Mesendoderm (in vitro differentiated cells): ENCODE results near the gene RALGDS.
"Not testable (repeated sequence)": the region's sequence is repeated elsewhere in the genome, so short reads cannot be mapped to it uniquely, and the experiment has no call there.

Experiments used
- DNase-seq: peaks from one replicate; pipeline ENCODE4 v3.0.0; 2013
- H2AK5ac ChIP-seq: 2 replicates; pipeline ENCODE4 v1.6.1; 2013; ENCODE audit warnings: low read length, inconsistent platforms
- H2BK120ac ChIP-seq: 2 replicates; pipeline ENCODE4 v1.6.1; 2013; ENCODE audit warnings: low read depth, mild to moderate bottlenecking, low read length, moderate library complexity, mixed read lengths
- H2BK15ac ChIP-seq: replicated peaks from 2 replicates; pipeline ENCODE4 v1.6.1; 2013; ENCODE audit warnings: low read depth, mild to moderate bottlenecking, moderate library complexity
- H2BK5ac ChIP-seq: 2 replicates; pipeline ENCODE4 v1.6.1; 2013; ENCODE audit warnings: low read length, inconsistent platforms
- H3K18ac ChIP-seq: 2 replicates; pipeline ENCODE4 v1.6.1; 2013; ENCODE audit warnings: mild to moderate bottlenecking, low read length, mixed read lengths
- H3K23ac ChIP-seq: one replicate; pipeline ENCODE4 v1.6.1; 2013; ENCODE audit warnings: low read length
- H3K27ac ChIP-seq: 2 replicates; pipeline ENCODE4 v1.5.1; 2013; ENCODE audit warnings: low read depth, mild to moderate bottlenecking, inconsistent platforms, low read length, moderate library complexity
- H3K27me3 ChIP-seq: 2 replicates; pipeline ENCODE4 v1.6.1; 2013; ENCODE audit warnings: low read length, control low read depth, mild to moderate bottlenecking, inconsistent platforms; ENCODE audit not compliant: insufficient read depth, poor library complexity
- H3K36me3 ChIP-seq: 2 replicates; pipeline ENCODE4 v1.6.1; 2013; ENCODE audit warnings: low read length, inconsistent platforms; ENCODE audit not compliant: control insufficient read depth, insufficient read depth
- H3K4ac ChIP-seq: one replicate; pipeline ENCODE4 v1.6.1; 2013; ENCODE audit warnings: low read depth, mild to moderate bottlenecking, low read length, moderate library complexity
- H3K4me1 ChIP-seq: 2 replicates; pipeline ENCODE4 v1.6.1; 2013; ENCODE audit warnings: low read depth, low read length, inconsistent platforms; ENCODE audit not compliant: control insufficient read depth
- H3K4me2 ChIP-seq: 2 replicates; pipeline ENCODE4 v1.6.1; 2013; ENCODE audit warnings: low read length
- H3K4me3 ChIP-seq: 2 replicates; pipeline ENCODE4 v1.5.1; 2013; ENCODE audit warnings: mild to moderate bottlenecking, low read length
- H3K56ac ChIP-seq: one replicate; pipeline ENCODE4 v1.6.1; 2013; ENCODE audit warnings: low read length
- H3K79me1 ChIP-seq: 2 replicates; pipeline ENCODE4 v1.6.1; 2013; ENCODE audit warnings: low read length, inconsistent platforms
- H3K79me2 ChIP-seq: 2 replicates; pipeline ENCODE4 v1.6.1; 2013; ENCODE audit warnings: mild to moderate bottlenecking, low read length; ENCODE audit not compliant: control insufficient read depth, insufficient read depth
- H3K9ac ChIP-seq: 2 replicates; pipeline ENCODE4 v1.6.1; 2013; ENCODE audit warnings: low read length, inconsistent platforms
- H4K5ac ChIP-seq: one replicate; pipeline ENCODE4 v1.6.1; 2013; ENCODE audit warnings: low read length
- H4K8ac ChIP-seq: one replicate; pipeline ENCODE4 v1.6.1; 2013; ENCODE audit warnings: low read depth, mild to moderate bottlenecking, control low read depth, low read length, moderate library complexity
- WGBS: extraction: QIAGEN DNeasy Blood & Tissue Kit; methylation state at CpG from one replicate; pipeline ENCODE4 v1.1.7; 2013; ENCODE audit warnings: low lambda C conversion rate, missing lambda C conversion rate; ENCODE audit not compliant: insufficient coverage; ENCODE audit errors: extremely low coverage; 5-methylcytosine and 5-hydroxymethylcytosine counted together

RALGDS gene

DNA sequence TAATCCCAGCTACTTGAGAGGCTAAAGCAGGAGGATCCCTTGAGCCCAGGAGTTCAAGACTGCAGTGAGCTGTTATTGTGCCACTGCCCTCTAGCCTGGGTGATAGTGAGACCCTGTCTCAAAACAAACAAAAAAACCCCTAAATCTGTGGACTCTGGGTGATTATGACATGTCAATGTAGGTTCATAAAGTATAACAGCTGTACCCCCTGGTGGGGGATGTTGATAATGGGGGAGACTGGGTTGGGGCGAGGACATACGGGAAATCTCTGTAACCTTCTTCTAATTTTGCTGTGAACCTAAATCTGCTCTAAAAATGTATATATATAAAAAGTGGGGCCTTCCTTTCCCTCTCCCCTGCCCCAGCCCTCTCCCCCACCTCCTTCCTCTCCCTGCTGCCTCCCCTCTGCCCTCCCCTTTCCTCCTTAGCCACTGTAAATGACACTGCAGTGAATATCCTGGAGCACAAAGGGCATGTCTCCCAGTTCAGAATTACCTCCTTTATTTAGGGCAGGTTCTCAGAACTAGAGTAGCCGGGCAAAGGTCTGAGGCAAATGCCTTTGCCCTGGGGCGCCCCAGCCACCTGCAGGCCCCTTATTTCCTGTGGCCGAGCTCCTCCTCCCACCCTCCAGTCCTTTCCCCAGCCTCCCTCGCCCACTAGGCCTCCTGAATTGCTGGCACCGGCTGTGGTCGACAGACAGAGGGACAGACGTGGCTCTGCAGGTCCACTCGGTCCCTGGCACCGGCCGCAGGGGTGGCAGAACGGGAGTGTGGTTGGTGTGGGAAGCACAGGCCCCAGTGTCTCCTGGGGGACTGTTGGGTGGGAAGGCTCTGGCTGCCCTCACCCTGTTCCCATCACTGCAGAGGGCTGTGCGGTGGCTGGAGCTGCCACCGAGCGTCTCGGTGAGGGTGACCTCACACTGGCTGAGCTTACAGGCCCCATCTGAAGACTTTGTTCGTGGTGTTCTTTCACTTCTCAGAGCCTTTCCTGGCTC lies 40.0 kb downstream of the RALGDS start:
- H3K56ac ChIP-seq, H2BK5ac ChIP-seq, H2AK5ac ChIP-seq, H2BK120ac ChIP-seq, H3K4me1 ChIP-seq, H3K4ac ChIP-seq, H3K18ac ChIP-seq, H4K8ac ChIP-seq, H4K5ac ChIP-seq, DNase-seq, H3K4me3 ChIP-seq, H3K79me1 ChIP-seq, H2BK15ac ChIP-seq, H3K27me3 ChIP-seq, H3K27ac ChIP-seq, H3K36me3 ChIP-seq, H3K23ac ChIP-seq, H3K4me2 ChIP-seq, H3K79me2 ChIP-seq, H3K9ac ChIP-seq: not testable (repeated sequence)
- WGBS, result no CpG with 5 or more reads among the region's 18 CpGs

DNA sequence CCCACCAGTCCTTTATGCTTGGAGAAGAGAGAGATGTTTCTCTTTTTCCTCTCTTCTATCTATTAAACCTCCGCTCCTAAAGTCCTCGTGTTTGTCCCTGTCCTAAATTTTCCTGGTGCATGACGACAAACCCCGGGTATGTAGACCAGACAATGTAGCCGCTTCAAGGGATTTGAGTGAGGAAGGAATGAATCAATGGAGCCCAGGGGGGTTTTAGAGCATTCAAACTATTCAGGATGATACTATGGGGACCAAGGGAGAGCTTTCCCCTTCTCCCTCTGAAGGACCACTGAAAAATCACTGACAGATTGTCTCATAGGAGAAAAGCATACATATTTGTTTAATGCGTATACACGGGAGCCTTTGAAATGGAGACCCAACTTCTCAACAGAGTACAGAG lies 40.9 kb downstream of the RALGDS start:
- H3K9ac ChIP-seq, result no peak overlapping the region
- no peak overlapping the region for H2AK5ac ChIP-seq
- no peak overlapping the region for H2BK15ac ChIP-seq
- H3K56ac ChIP-seq, result no peak overlapping the region
- whole genome bisulfite sequencing, result no CpG with 5 or more reads among the region's 7 CpGs
- no peak overlapping the region for H3K4ac ChIP-seq
- no peak for DNase-seq
- no peak overlapping the region for H2BK5ac ChIP-seq
- no peak overlapping the region for H3K18ac ChIP-seq
- H3K27ac ChIP-seq, result no peak overlapping the region
- H4K5ac ChIP-seq, result no peak overlapping the region
- H3K79me2 ChIP-seq, result no peaks in the 10 kb centered on the region
- H3K36me3 ChIP-seq, result no peaks in the 10 kb centered on the region
- H3K27me3 ChIP-seq, result no peaks in the 10 kb centered on the region
- no peak overlapping the region for H3K4me2 ChIP-seq
- H3K4me3 ChIP-seq, result no peak overlapping the region
- H2BK120ac ChIP-seq, result no peak overlapping the region
- H3K23ac ChIP-seq, result no peak overlapping the region
- H3K79me1 ChIP-seq, result no peaks in the 10 kb centered on the region
- H3K4me1 ChIP-seq, result no peaks in the 10 kb centered on the region
- no peak overlapping the region for H4K8ac ChIP-seq

DNA sequence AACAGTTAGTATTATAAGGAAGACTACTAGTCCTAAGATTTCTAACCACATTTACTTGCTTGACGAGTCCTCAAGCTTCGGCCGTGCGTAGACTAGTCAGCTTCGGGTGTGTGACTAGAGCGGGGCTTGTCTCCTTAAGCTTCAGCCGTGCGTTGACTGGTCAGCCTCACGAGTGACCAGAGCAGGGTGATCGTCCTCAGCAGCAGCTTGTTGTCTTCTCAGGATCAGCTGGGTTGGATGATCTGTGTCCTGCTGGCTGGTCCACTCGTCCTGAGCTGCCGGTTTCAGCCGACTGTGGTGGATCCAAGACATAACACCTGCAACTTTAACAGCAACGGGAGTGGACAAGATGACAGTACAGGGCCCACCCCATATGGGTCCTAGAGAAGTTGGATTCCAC lies 42.6 kb downstream of the RALGDS start:
- DNase-seq, result no peak
- Histone ChIP-seq H3K4me2 (no peak overlapping the region), H2BK120ac (no peak overlapping the region), H4K8ac (no peak overlapping the region), H3K79me2 (no peaks in the 10 kb centered on the region), H3K18ac (no peak overlapping the region), H2AK5ac (no peak overlapping the region), H3K36me3 (no peaks in the 10 kb centered on the region), H3K27me3 (no peaks in the 10 kb centered on the region), H4K5ac (no peak overlapping the region), H3K27ac (no peak overlapping the region), H3K4me1 (no peaks in the 10 kb centered on the region), H3K9ac (no peak overlapping the region), H2BK5ac (no peak overlapping the region), H3K4me3 (no peak overlapping the region), H3K4ac (no peak overlapping the region), H3K56ac (no peak overlapping the region), H2BK15ac (no peak overlapping the region), H3K79me1 (no peaks in the 10 kb centered on the region), H3K23ac (no peak overlapping the region)
- WGBS, result no CpG with 5 or more reads among the region's 14 CpGs

DNA sequence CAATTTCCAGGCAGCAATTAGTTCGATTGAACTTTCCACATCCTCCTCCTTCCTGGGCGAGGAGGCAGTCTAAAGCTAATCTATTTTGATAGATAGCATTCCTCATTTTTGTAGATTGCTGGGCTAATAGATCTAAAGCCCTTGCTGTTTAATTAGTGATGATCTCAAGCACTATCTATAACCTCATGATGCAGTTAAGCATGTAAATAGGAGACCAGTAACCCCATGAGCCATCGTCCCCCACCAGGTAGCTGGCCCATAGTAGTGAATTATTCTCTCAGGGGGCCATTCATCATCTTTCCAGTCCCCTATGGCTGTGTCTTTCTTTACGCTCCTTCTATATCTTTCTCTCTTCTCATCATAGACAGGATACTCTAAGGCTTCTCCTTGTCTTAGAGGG lies 44.3 kb downstream of the RALGDS start:
- no peak overlapping the region for H2AK5ac ChIP-seq
- H4K5ac ChIP-seq, result no peak overlapping the region
- H2BK5ac ChIP-seq, result no peak overlapping the region
- H3K36me3 ChIP-seq, result no peaks in the 10 kb centered on the region
- no peak for DNase-seq
- H3K79me1 ChIP-seq, result no peaks in the 10 kb centered on the region
- no peak overlapping the region for H2BK15ac ChIP-seq
- no peak overlapping the region for H3K18ac ChIP-seq
- no peak overlapping the region for H3K27ac ChIP-seq
- H4K8ac ChIP-seq, result no peak overlapping the region
- no peak overlapping the region for H2BK120ac ChIP-seq
- H3K4ac ChIP-seq, result no peak overlapping the region
- no peak overlapping the region for H3K56ac ChIP-seq
- no peak overlapping the region for H3K9ac ChIP-seq
- H3K79me2 ChIP-seq, result no peaks in the 10 kb centered on the region
- H3K4me3 ChIP-seq, result no peak overlapping the region
- no peak overlapping the region for H3K23ac ChIP-seq
- no peak overlapping the region for H3K4me2 ChIP-seq
- no peaks in the 10 kb centered on the region for H3K27me3 ChIP-seq
- WGBS, result no CpG with 5 or more reads among the region's 4 CpGs
- no peaks in the 10 kb centered on the region for H3K4me1 ChIP-seq

DNA sequence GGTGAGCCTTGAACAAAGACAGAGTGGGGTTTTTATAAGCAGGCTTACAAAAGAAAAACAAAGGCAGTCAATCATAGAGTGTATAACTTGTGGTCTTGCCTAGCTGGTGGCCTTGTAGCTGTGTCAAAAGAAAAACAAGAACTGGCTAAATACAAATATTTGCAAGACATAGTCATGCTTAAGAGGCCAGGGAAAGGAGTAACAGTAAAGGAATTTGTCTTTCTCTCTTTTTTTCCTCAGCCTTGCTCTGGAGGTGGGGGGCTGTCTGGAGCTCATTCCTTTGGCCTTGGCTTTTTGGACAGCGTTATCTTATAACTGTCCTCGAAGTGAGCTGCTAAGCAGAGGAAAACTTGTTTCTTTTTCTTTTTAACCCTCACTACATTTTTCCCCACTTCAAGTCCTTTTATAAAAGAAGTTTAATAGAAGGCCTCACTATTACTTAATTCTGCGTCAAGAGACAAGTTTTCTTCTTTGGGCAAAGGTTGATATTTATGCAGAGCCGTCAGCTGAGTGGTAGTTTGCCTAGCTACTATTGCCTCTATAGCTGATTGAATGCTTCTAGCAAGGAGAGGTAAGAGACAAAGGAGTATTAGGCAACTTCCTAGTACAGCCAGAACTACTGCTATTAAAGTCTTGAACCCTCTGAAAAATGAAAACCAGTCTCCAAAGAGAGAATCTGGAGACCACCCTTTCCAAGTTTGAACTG lies 45.0 kb downstream of the RALGDS start:
- Histone ChIP-seq H3K4me1 (no peaks in the 10 kb centered on the region), H3K9ac (no peak overlapping the region), H2BK120ac (no peak overlapping the region), H3K27ac (no peak overlapping the region), H3K79me2 (no peaks in the 10 kb centered on the region), H3K23ac (no peak overlapping the region), H3K18ac (no peak overlapping the region), H2BK5ac (no peak overlapping the region), H3K4me3 (no peak overlapping the region), H4K8ac (no peak overlapping the region), H3K56ac (no peak overlapping the region), H3K79me1 (no peaks in the 10 kb centered on the region), H2BK15ac (no peak overlapping the region), H3K36me3 (no peaks in the 10 kb centered on the region), H4K5ac (no peak overlapping the region), H3K4ac (no peak overlapping the region), H2AK5ac (no peak overlapping the region), H3K27me3 (no peaks in the 10 kb centered on the region), H3K4me2 (no peak overlapping the region)
- no CpG with 5 or more reads among the region's 4 CpGs for WGBS
- peak; percentile 25 for DNase-seq
